ENCODE measurements around the gene LGALS9. TPM values are rescaled to one million over a fixed set of nuclear protein-coding genes. Genes with fewer than 3 reads are reported as not detected.
"Not testable (repeated sequence)": the region's sequence is repeated elsewhere in the genome, so short reads cannot be mapped to it uniquely, and the experiment has no call there.

Gene LGALS9
- total and polyA plus RNA-seq, 4 donors, result 19.8 to 228 (median 116) TPM

DNA sequence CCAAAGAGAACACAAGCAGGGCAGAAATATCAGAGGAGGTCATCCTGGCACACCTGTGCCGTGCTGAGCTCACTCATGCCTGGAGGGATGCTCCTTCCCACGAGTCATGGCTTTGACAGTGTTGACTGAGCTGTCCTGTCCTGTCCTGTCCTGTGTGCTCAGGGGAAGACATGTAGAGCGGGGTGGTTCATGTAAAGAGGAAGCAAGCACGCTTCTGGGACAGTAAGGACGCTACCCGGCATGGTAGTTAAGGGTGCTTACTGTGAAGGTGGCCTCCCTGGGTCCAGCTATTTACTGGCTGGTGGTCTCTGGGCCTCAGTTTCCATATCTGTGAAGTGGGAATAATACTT is 398 bp downstream of the LGALS9 start:
- TF ChIP-seq, protein P1, sequence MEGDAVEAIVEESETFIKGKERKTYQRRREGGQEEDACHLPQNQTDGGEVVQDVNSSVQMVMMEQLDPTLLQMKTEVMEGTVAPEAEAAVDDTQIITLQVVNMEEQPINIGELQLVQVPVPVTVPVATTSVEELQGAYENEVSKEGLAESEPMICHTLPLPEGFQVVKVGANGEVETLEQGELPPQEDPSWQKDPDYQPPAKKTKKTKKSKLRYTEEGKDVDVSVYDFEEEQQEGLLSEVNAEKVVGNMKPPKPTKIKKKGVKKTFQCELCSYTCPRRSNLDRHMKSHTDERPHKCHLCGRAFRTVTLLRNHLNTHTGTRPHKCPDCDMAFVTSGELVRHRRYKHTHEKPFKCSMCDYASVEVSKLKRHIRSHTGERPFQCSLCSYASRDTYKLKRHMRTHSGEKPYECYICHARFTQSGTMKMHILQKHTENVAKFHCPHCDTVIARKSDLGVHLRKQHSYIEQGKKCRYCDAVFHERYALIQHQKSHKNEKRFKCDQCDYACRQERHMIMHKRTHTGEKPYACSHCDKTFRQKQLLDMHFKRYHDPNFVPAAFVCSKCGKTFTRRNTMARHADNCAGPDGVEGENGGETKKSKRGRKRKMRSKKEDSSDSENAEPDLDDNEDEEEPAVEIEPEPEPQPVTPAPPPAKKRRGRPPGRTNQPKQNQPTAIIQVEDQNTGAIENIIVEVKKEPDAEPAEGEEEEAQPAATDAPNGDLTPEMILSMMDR (IDR thresholded peaks at IDR 0.05; ENCODE audit: control extremely low read depth, extremely low read depth), result no peak
- Histone ChIP-seq H3K4me3 (no peak overlapping the region), H3K27me3 (ENCODE audit: control insufficient read depth in 3 of 3, insufficient read depth in 3 of 3, low read length in 2 of 3) (no peaks in the 10 kb centered on the region), H3K36me3 (ENCODE audit: control insufficient read depth in 4 of 4, insufficient read depth in 4 of 4, low read length in 4 of 4) (peaks cover 0 to 4% (median 3%) of the 10 kb centered on the region in 4 donors), H3K4me1 (ENCODE audit: control insufficient read depth in 5 of 5, insufficient read depth in 5 of 5, low read length in 5 of 5) (peaks cover 0 to 25% (median 9%) of the 10 kb centered on the region in 5 donors), H3K27ac (ENCODE audit: low read depth in 1 of 2, low read length in 1 of 2) (peak overlapping the region in 1 of 2 donors; percentile 86), H3K9ac (ENCODE audit: insufficient read depth in 1 of 2, low read length in 2 of 2) (peak overlapping the region in 1 of 2 donors; percentile 36), H3K9me3 (ENCODE audit: control insufficient read depth in 4 of 4, insufficient read depth in 3 of 4, low read length in 3 of 4) (no peaks in the 10 kb centered on the region)
- no peak for DNase-seq
- 8 to 37% methylated on average over 6 of the region's 6 CpGs for WGBS, 2 donors
- no peak for ATAC-seq (ENCODE audit: insufficient read depth, low FRiP score)

DNA sequence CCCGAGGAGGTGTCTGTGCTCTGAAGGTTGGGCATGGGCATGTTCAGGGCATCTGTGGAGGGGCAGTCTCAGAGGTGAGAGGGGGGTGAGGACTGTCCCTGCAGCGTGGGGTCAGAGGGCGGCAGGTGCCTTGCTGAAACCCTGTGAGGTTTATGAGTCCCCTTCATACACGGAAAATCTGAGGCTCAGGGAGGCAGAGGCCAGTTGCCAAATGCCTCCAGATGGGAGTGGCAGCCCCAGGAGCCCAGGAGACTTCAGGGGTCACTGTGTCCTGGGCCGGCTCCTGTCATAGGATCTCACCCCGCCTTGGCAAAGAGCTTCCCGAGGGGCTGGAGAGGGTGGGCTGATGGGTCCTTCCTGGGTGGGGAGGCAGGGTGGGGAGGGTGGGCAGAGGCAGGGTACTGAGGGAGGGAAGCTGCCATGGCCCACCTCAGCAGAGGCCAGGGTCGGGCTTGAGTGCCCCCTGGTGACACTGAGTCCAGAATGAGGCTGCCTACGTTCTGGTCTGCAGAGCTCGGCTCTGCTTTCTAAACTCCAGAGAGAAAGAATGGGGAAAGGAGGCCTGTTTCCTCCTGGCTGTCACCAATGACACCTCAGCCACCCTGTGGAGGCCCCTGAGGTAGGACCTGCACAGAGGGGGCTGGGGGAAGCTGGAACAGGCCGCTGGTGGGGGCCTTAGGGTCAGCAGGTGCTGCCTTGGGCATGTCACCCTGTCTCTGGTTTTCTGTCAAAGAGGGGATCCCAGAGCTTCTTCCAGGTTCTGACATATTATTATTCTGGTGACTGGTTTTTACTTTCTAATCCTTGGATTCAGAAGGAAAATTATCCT is 1.1 kb downstream of the LGALS9 start:
- Histone ChIP-seq H3K9me3 (ENCODE audit: control insufficient read depth in 4 of 4, insufficient read depth in 3 of 4, low read length in 3 of 4) (no peaks in the 10 kb centered on the region), H3K9ac (ENCODE audit: insufficient read depth in 1 of 2, low read length in 2 of 2) (no peak overlapping the region), H3K27ac (ENCODE audit: low read depth in 1 of 2, low read length in 1 of 2) (peak overlapping the region; percentile 42 to 86), H3K4me3 (peak overlapping the region; percentile 33), H3K27me3 (ENCODE audit: control insufficient read depth in 3 of 3, insufficient read depth in 3 of 3, low read length in 2 of 3) (no peaks in the 10 kb centered on the region), H3K36me3 (ENCODE audit: control insufficient read depth in 4 of 4, insufficient read depth in 4 of 4, low read length in 4 of 4) (no peaks in the 10 kb centered on the region), H3K4me1 (ENCODE audit: control insufficient read depth in 5 of 5, insufficient read depth in 5 of 5, low read length in 5 of 5) (peaks cover 0 to 25% (median 9%) of the 10 kb centered on the region in 5 donors)
- DNase-seq, result no peak
- TF ChIP-seq, protein P1 (IDR thresholded peaks at IDR 0.05; ENCODE audit: control extremely low read depth, extremely low read depth), result no peak
- ATAC-seq (ENCODE audit: insufficient read depth, low FRiP score), result no peak
- WGBS, 2 donors, result 31 to 45% methylated on average over 11 of the region's 11 CpGs

GRCh38 chr17:27632766-27633165 is 1.8 kb downstream of the LGALS9 start:
- Histone ChIP-seq H3K4me1 (ENCODE audit: control insufficient read depth in 5 of 5, insufficient read depth in 5 of 5, low read length in 5 of 5) (peaks cover 0 to 25% (median 9%) of the 10 kb centered on the region in 5 donors), H3K27ac (ENCODE audit: low read depth in 1 of 2, low read length in 1 of 2) (peak overlapping the region; percentile 12 to 42)
- not testable (repeated sequence) for H3K36me3 ChIP-seq (ENCODE audit: control insufficient read depth in 4 of 4, insufficient read depth in 4 of 4, low read length in 4 of 4); H3K27me3 ChIP-seq (ENCODE audit: control insufficient read depth in 3 of 3, insufficient read depth in 3 of 3, low read length in 2 of 3); H3K9me3 ChIP-seq (ENCODE audit: control insufficient read depth in 4 of 4, insufficient read depth in 3 of 4, low read length in 3 of 4); H3K9ac ChIP-seq (ENCODE audit: insufficient read depth in 1 of 2, low read length in 2 of 2); H3K4me3 ChIP-seq
- peak; percentile 70 for ATAC-seq (ENCODE audit: insufficient read depth, low FRiP score)
- 5 to 22% methylated on average over 8 to 9 of the region's 9 CpGs for WGBS, 2 donors
- DNase-seq, result peak; percentile 56 to 79 (median 63)

DNA sequence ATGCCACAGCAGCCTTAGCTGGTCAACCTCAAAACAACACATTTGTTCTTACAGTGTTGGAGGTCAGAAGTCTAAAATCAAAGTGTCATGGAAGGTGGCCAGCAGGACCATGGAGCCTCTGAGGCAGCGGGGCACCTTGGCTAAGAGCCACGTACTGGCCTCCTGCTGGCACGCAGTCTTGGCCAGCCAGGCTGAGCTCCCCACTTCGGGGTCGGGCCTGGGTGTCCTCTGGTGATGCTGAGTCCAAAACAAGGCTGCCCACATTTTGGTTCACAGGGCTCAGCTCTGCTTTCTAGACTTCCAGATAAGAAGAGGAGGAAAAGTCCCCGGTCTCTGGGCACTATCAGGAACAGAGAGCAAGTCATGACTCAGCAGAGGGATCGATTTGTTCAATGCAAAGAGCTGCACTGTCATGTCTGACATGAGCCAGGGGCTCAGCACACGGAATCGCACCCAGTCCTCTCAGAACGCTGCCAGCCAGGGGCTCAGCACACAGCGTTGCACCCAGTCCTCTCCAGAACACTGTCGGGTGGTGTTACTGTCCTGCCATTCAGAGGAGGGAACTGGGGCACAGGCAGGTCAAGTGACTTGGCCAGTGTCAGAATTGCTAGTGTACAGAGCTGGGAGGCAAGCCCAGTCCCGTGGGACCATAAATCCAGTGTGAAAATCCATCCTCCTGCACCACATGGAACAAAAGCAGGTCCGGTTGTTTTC is 2.5 kb downstream of the LGALS9 start:
- 64 to 72% methylated on average over 14 of the region's 14 CpGs for WGBS, 2 donors
- no peak for ATAC-seq (ENCODE audit: insufficient read depth, low FRiP score)
- no peaks in the 10 kb centered on the region for H3K36me3 ChIP-seq (ENCODE audit: control insufficient read depth in 4 of 4, insufficient read depth in 4 of 4, low read length in 4 of 4)
- peak in 2 of 3 donors; percentile 12 to 18 for DNase-seq
- no peaks in the 10 kb centered on the region for H3K9me3 ChIP-seq (ENCODE audit: control insufficient read depth in 4 of 4, insufficient read depth in 3 of 4, low read length in 3 of 4)
- no peak overlapping the region for H3K4me3 ChIP-seq
- H3K9ac ChIP-seq (ENCODE audit: insufficient read depth in 1 of 2, low read length in 2 of 2), result no peak overlapping the region
- TF ChIP-seq, protein P1 (IDR thresholded peaks at IDR 0.05; ENCODE audit: control extremely low read depth, extremely low read depth), result no peak
- H3K27me3 ChIP-seq (ENCODE audit: control insufficient read depth in 3 of 3, insufficient read depth in 3 of 3, low read length in 2 of 3), result no peaks in the 10 kb centered on the region
- peaks cover 0 to 25% (median 9%) of the 10 kb centered on the region in 5 donors for H3K4me1 ChIP-seq (ENCODE audit: control insufficient read depth in 5 of 5, insufficient read depth in 5 of 5, low read length in 5 of 5)
- peak overlapping the region; percentile 12 to 37 for H3K27ac ChIP-seq (ENCODE audit: low read depth in 1 of 2, low read length in 1 of 2)

All from lung (tissue), 12 donors.